ENCODE measurements around the gene BLID. TPM values are rescaled to one million over a fixed set of nuclear protein-coding genes. Genes with fewer than 3 reads are reported as not detected.

BLID gene
- total RNA-seq, 1 donor from 2014 or later: 1.4 TPM

- H3K4me1 Mint-ChIP-seq: peaks cover 3% of the 10 kb centered on the region
- no peak for DNase-seq (ENCODE audit: low spot score in 2 of 2, unreplicated experiment in 2 of 2)
- no peak overlapping the region for H3K4me3 Mint-ChIP-seq
- TF ChIP-seq, protein P1, sequence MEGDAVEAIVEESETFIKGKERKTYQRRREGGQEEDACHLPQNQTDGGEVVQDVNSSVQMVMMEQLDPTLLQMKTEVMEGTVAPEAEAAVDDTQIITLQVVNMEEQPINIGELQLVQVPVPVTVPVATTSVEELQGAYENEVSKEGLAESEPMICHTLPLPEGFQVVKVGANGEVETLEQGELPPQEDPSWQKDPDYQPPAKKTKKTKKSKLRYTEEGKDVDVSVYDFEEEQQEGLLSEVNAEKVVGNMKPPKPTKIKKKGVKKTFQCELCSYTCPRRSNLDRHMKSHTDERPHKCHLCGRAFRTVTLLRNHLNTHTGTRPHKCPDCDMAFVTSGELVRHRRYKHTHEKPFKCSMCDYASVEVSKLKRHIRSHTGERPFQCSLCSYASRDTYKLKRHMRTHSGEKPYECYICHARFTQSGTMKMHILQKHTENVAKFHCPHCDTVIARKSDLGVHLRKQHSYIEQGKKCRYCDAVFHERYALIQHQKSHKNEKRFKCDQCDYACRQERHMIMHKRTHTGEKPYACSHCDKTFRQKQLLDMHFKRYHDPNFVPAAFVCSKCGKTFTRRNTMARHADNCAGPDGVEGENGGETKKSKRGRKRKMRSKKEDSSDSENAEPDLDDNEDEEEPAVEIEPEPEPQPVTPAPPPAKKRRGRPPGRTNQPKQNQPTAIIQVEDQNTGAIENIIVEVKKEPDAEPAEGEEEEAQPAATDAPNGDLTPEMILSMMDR (IDR thresholded peaks at IDR 0.05; ENCODE audit: unreplicated experiment): no peak
- no peaks in the 10 kb centered on the region for H3K9me3 Mint-ChIP-seq
- no peak overlapping the region for H3K27ac Mint-ChIP-seq
- no peaks in the 10 kb centered on the region for H3K36me3 Mint-ChIP-seq
- no peaks in the 10 kb centered on the region for H3K27me3 Mint-ChIP-seq (ENCODE audit: low read depth)
Observed at GRCh38 chr11:122103726-122104125, 12.3 kb downstream of the BLID start.

- TF ChIP-seq, protein P1 (IDR thresholded peaks at IDR 0.05; ENCODE audit: unreplicated experiment): no peak
- Mint-ChIP-seq H3K36me3 (no peaks in the 10 kb centered on the region), H3K4me3 (no peak overlapping the region), H3K9me3 (no peaks in the 10 kb centered on the region), H3K27me3 (ENCODE audit: low read depth) (no peaks in the 10 kb centered on the region), H3K27ac (no peak overlapping the region), H3K4me1 (peaks cover 4% of the 10 kb centered on the region)
- DNase-seq (ENCODE audit: low spot score in 2 of 2, unreplicated experiment in 2 of 2): no peak
Observed at GRCh38 chr11:122103321-122103720, 12.7 kb downstream of the BLID start.

- H3K27ac Mint-ChIP-seq: no peak overlapping the region
- TF ChIP-seq, protein P1 (IDR thresholded peaks at IDR 0.05; ENCODE audit: unreplicated experiment): no peak
- H3K36me3 Mint-ChIP-seq: no peaks in the 10 kb centered on the region
- DNase-seq (ENCODE audit: low spot score in 2 of 2, unreplicated experiment in 2 of 2): no peak
- H3K4me1 Mint-ChIP-seq: peaks cover 12% of the 10 kb centered on the region
- H3K27me3 Mint-ChIP-seq (ENCODE audit: low read depth): no peaks in the 10 kb centered on the region
- no peak overlapping the region for H3K4me3 Mint-ChIP-seq
- no peaks in the 10 kb centered on the region for H3K9me3 Mint-ChIP-seq
Observed at GRCh38 chr11:122102426-122102825, 13.6 kb downstream of the BLID start.

- Mint-ChIP-seq H3K4me1 (peaks cover 17% of the 10 kb centered on the region), H3K4me3 (no peak overlapping the region), H3K27me3 (ENCODE audit: low read depth) (no peaks in the 10 kb centered on the region), H3K36me3 (no peaks in the 10 kb centered on the region), H3K9me3 (no peaks in the 10 kb centered on the region), H3K27ac (no peak overlapping the region)
- peak in 1 of 2 experiments; percentile 75 for DNase-seq (ENCODE audit: low spot score in 2 of 2, unreplicated experiment in 2 of 2)
- TF ChIP-seq, protein P1 (IDR thresholded peaks at IDR 0.05; ENCODE audit: unreplicated experiment): no peak
Observed at GRCh38 chr11:122101625-122102291, 14.3 kb downstream of the BLID start.

GRCh38 chr11:122100756-122101080 is 15.3 kb downstream of the BLID start:
- no peaks in the 10 kb centered on the region for H3K9me3 Mint-ChIP-seq
- H3K27ac Mint-ChIP-seq: no peak overlapping the region
- H3K27me3 Mint-ChIP-seq (ENCODE audit: low read depth): no peaks in the 10 kb centered on the region
- no peak overlapping the region for H3K4me3 Mint-ChIP-seq
- peaks cover 27% of the 10 kb centered on the region for H3K4me1 Mint-ChIP-seq
- DNase-seq (ENCODE audit: low spot score in 2 of 2, unreplicated experiment in 2 of 2): peak in 1 of 2 experiments; percentile 45
- TF ChIP-seq, protein P1 (IDR thresholded peaks at IDR 0.05; ENCODE audit: unreplicated experiment): no peak
- no peaks in the 10 kb centered on the region for H3K36me3 Mint-ChIP-seq
